Testis (tissue), 2 donors: ENCODE results near the gene SLC7A6OS.

Experiments used
- CTCF ChIP-seq, 3 experiments: fragments of 450-650 bp in 2 of 3; fragments of 200-600 bp in 1 of 3; sonication (generic) in 1 of 3; IDR thresholded peaks; one replicate each; pipeline ENCODE4 v1.5.1; 2016 to 2019; ENCODE audit warnings: antibody characterized with exemption in 3 of 3, mild to moderate bottlenecking in 2 of 3, moderate library complexity in 1 of 3
- POLR2A ChIP-seq: fragments of 450-650 bp; IDR thresholded peaks from one replicate; pipeline ENCODE4 v1.6.1; 2017; ENCODE audit warnings: antibody characterized with exemption, mild to moderate bottlenecking, moderate library complexity

DNA sequence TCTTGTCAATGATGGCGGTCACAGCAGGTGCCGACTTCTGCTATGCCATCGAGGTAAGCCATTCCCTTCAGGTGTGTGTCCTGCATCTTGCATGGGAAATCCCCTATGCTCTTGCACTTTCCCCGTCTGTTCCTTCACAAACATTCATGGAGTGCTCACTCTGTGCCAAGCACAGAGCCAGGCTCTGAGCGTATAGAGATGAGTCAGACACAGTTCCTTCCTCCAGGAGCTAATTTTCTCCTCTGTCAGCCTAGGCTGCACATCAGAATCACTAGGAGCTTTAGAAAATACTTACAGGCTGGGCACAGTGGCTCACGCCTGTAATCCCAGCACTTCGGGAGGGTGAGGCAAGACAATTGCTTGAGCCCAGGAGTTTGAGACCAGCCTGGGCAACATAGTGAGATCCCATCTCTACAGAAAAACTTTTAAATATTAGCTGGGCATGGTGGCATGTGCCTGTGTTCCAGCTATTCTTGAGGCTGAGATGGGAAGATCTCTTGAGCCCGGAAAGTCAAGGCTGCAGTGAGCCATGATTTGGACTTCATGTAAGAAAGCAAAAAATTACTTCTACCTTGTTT, 14.1 kb upstream of the SLC7A6OS start:
- no peak for TF ChIP-seq CTCF (IDR thresholded peaks at IDR 0.05)
- TF ChIP-seq POLR2A = no peak
